Measurements from ENCODE around the gene LYPLA2.
"Not testable (repeated sequence)": the region's sequence is repeated elsewhere in the genome, so short reads cannot be mapped to it uniquely, and the experiment has no call there.

Gene LYPLA2

GRCh38 chr1:23779826-23780371 is 11.0 kb upstream of the LYPLA2 start:
- no peak for DNase-seq

- not testable (repeated sequence) for DNase-seq
These were observed 7.8 kb upstream of the LYPLA2 start for GRCh38 chr1:23783141-23783540.

- no peak for DNase-seq
These were observed 6.1 kb upstream of the LYPLA2 start for GRCh38 chr1:23784846-23785245.

- DNase-seq, result no peak
These were observed 3.2 kb upstream of the LYPLA2 start for GRCh38 chr1:23787701-23788100.

GRCh38 chr1:23788695-23789094 is 2.2 kb upstream of the LYPLA2 start:
- DNase-seq, result no peak

GRCh38 chr1:23791516-23792047 is 637 bp downstream of the LYPLA2 start:
- peak; percentile 27 for DNase-seq

GRCh38 chr1:23792151-23792945 is 1.4 kb downstream of the LYPLA2 start:
- DNase-seq, result no peak

- peak; percentile 35 for DNase-seq
These were observed 2.3 kb downstream of the LYPLA2 start for GRCh38 chr1:23793018-23793781.

GRCh38 chr1:23793861-23794731 is 3.2 kb downstream of the LYPLA2 start:
- no peak for DNase-seq

GRCh38 chr1:23794732-23795182 is 3.8 kb downstream of the LYPLA2 start:
- not testable (repeated sequence) for DNase-seq

- DNase-seq, result no peak
These were observed 4.9 kb downstream of the LYPLA2 start for GRCh38 chr1:23795676-23796465.

GRCh38 chr1:23796466-23797271 is 5.7 kb downstream of the LYPLA2 start:
- DNase-seq, result no peak

- DNase-seq, result no peak
These were observed 6.8 kb downstream of the LYPLA2 start for GRCh38 chr1:23797478-23798448.

- no peak for DNase-seq
These were observed 7.8 kb downstream of the LYPLA2 start for GRCh38 chr1:23798662-23799142.

GRCh38 chr1:23799255-23799569 is 8.3 kb downstream of the LYPLA2 start:
- DNase-seq, result no peak

GRCh38 chr1:23799570-23800399 is 8.8 kb downstream of the LYPLA2 start:
- peak; percentile 32 for DNase-seq

GRCh38 chr1:23800400-23801337 is 9.7 kb downstream of the LYPLA2 start, which contains the start of gene GALE:
GALE (minus strand) TSS chr1:23800754; CDS start chr1:23799007, 1,747 bp downstream.
- DNase-seq, result peak; percentile 98

Data from activated naive CD4-positive, alpha-beta T cell treated with Interleukin-2 at 50 U/mL for 16 hours (primary cell).